ENCODE data around the gene ROR1.

GRCh38 chr1:63799820-63800219, 26.0 kb downstream of the ROR1 start:
- TF ChIP-seq ZNF548 (tag by site-specific recombination; IDR thresholded peaks at IDR 0.05) (no peak), ZSCAN18 (tag by site-specific recombination; IDR thresholded peaks at IDR 0.05) (no peak), CTCF (tag by site-specific recombination; IDR thresholded peaks at IDR 0.05) (no peak), ZNF280D (tag by site-specific recombination; IDR thresholded peaks at IDR 0.05) (no peak), SETDB1 (IDR thresholded peaks at IDR 0.05; ENCODE audit: insufficient read length, low read length) (no peak), WT1 (tag by site-specific recombination; IDR thresholded peaks at IDR 0.05) (no peak), ZNF530 (tag by site-specific recombination; IDR thresholded peaks at IDR 0.05; ENCODE audit: low read depth) (no peak), KLF7 (tag by site-specific recombination; IDR thresholded peaks at IDR 0.05; ENCODE audit: borderline replicate concordance) (no peak), REPIN1 (tag by site-specific recombination; IDR thresholded peaks at IDR 0.05; ENCODE audit: low read depth) (no peak), ZNF677 (tag by site-specific recombination; IDR thresholded peaks at IDR 0.05) (no peak), ZBTB26 (tag by site-specific recombination; optimal IDR thresholded peaks at IDR 0.05) (no peak), ZNF37A (tag by site-specific recombination; IDR thresholded peaks at IDR 0.05) (no peak), ZNF510 (tag by site-specific recombination; IDR thresholded peaks at IDR 0.05; ENCODE audit: insufficient replicate concordance) (no peak)

Data from HEK293 (cell line).